HUES48 (cell line): ENCODE measurements around the gene EGLN1.

Experiments used
- H3K27ac ChIP-seq: one replicate; pipeline ENCODE4 v1.7.0; 2013; ENCODE audit warnings: low read depth, low read length, inconsistent platforms
- H3K27me3 ChIP-seq: 2 replicates; pipeline ENCODE4 v1.6.1; 2013; ENCODE audit warnings: mild to moderate bottlenecking, low read length; ENCODE audit not compliant: control insufficient read depth, insufficient read depth
- H3K36me3 ChIP-seq: 2 replicates; pipeline ENCODE4 v1.6.1; 2013; ENCODE audit warnings: low read length; ENCODE audit not compliant: control insufficient read depth, insufficient read depth
- H3K4me1 ChIP-seq: 2 replicates; pipeline ENCODE4 v1.6.1; 2013; ENCODE audit warnings: mild to moderate bottlenecking, low read length; ENCODE audit not compliant: control insufficient read depth, insufficient read depth
- H3K4me3 ChIP-seq: 2 replicates; pipeline ENCODE4 v1.5.1; 2013; ENCODE audit warnings: mild to moderate bottlenecking, low read depth, low read length
- H3K9ac ChIP-seq: 2 replicates; pipeline ENCODE4 v1.6.1; 2013; ENCODE audit warnings: mild to moderate bottlenecking, low read depth, low read length, moderate library complexity
- H3K9me3 ChIP-seq: 2 replicates; pipeline ENCODE4 v1.6.1; 2013; ENCODE audit warnings: low read length; ENCODE audit not compliant: control insufficient read depth, insufficient read depth

EGLN1 gene

DNA sequence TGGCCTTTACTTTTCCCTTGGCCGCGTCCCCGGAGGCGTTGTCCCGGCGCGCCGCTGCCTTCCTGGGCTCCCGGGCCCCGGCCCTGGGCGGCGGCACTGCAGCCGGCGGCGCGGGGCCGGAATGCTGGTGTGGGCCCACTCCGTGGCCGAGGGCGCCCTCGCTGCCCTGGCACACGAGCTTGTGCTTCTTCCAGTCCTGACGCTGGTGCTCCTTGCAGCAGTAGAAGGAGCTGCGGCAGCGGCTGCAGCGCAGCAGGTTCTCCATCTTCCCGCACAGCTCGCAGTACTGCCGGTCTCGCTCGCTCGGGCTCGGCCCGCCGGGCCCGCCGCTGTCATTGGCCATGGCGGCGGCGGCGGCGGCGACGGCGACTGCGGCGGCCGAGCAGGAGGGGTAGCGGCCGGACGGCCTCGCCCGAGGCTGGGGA lies 529 bp downstream of the EGLN1 start:
- H3K27ac ChIP-seq, result peak overlapping the region; percentile 47
- H3K27me3 ChIP-seq, result peaks cover 72% of the 10 kb centered on the region
- H3K9me3 ChIP-seq, result no peaks in the 10 kb centered on the region
- H3K4me1 ChIP-seq, result peaks cover 12% of the 10 kb centered on the region; the same call in 1 of the 2 replicates
- H3K36me3 ChIP-seq, result no peaks in the 10 kb centered on the region
- H3K9ac ChIP-seq, result no peak overlapping the region
- H3K4me3 ChIP-seq, result peak overlapping the region; percentile 87

DNA sequence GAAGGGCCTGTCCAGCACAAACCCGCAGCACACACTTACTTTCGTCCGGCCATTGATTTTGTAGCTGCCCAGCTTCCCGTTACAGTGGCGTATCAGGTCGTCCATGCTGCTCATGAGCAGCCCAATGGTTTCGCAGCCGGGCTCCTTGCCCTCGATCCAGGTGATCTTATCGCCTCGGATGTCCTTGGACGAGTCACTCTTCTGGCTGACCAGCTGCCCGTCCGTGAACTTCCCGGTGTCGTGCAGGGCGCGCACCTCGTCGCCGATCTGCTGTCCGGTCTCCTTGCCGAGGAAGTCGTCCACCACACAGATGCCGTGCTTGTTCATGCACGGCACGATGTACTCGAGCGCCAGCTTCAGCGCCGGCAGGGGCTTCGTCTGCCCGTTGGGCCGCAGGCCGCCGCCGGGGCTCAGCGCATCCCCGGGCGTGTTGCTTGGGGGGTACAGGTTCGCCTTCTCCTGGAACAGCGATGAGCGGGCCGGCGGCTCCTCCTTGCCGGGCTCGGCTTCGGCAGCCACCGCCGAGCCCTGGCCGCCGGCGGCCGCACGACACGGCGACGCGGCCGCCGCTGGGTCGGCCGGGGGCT lies 1.0 kb downstream of the EGLN1 start:
- Histone ChIP-seq H3K27me3 (peaks cover 71% of the 10 kb centered on the region), H3K9ac (peak overlapping the region; percentile 47), H3K4me1 (peaks cover 12% of the 10 kb centered on the region; the same call in 1 of the 2 replicates), H3K9me3 (no peaks in the 10 kb centered on the region), H3K36me3 (no peaks in the 10 kb centered on the region), H3K4me3 (peak overlapping the region; percentile 87), H3K27ac (no peak overlapping the region)

DNA sequence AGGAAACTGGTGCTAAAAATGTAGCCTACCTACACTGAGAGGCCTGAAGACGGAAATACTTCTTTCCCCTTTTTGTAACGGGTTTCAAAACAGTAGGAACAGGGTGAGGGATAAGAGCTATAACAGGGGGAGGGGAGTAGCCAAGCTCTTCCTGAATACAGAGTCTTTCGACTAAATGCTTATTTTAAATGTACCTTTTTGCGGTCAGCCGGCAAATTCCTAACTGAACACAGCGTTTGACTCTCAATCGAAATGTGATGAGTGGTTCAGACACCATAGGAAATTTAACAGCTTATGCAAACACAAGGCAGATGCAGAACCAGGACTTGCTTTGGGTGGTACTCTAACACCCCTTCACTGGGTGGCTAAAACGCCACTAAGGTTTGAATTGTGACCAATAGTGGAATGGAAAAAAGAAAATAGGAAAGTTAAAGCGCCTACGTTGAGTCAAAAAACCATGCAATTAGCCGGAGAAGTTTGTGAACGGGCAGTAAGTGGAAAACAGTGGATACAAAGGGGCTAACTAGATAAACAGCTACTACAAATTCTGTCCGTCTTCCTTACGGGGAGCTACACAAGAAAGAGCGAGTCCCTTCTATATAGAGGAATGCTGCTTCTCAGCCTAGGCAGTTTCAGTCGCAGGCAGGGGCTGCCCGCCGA lies 1.7 kb downstream of the EGLN1 start:
- peak overlapping the region; percentile 47; the same call in 1 of the 2 replicates for H3K9ac ChIP-seq
- H3K27me3 ChIP-seq, result peaks cover 69% of the 10 kb centered on the region
- H3K9me3 ChIP-seq, result no peaks in the 10 kb centered on the region
- H3K4me3 ChIP-seq, result peak overlapping the region; percentile 87
- H3K4me1 ChIP-seq, result peaks cover 12% of the 10 kb centered on the region; the same call in 1 of the 2 replicates
- no peak overlapping the region for H3K27ac ChIP-seq
- no peaks in the 10 kb centered on the region for H3K36me3 ChIP-seq

DNA sequence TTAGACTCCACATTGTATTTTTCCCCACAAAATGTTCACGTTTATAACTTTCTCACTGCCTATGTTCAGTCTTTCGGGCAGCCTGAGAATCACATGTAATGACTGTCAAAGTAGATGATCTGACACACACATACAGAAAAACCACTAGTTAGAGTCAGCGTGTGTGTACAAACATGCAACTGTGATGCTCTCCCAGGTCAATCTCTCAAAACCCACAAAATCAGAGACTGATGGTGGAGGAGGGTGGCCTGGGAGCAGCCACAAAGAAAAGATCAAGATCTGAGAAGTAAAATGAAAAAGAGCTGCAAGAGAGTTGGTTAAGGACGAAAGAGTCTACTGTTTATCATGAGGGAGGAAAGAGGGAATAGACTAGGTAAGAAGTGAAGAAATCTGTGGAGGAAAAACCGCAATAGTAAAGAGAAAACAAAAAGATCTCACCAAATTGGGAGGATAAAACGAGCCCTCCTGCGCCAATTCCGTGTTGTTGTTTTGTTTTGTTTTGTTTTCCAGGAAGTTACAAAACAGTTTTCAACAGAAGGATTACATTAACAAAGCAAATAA lies 2.3 kb downstream of the EGLN1 start:
- H3K36me3 ChIP-seq, result no peaks in the 10 kb centered on the region
- no peak overlapping the region for H3K27ac ChIP-seq
- peaks cover 63% of the 10 kb centered on the region for H3K27me3 ChIP-seq
- H3K9ac ChIP-seq, result no peak overlapping the region
- H3K4me1 ChIP-seq, result peaks cover 12% of the 10 kb centered on the region; the same call in 1 of the 2 replicates
- H3K4me3 ChIP-seq, result peak overlapping the region; percentile 87
- H3K9me3 ChIP-seq, result no peaks in the 10 kb centered on the region

DNA sequence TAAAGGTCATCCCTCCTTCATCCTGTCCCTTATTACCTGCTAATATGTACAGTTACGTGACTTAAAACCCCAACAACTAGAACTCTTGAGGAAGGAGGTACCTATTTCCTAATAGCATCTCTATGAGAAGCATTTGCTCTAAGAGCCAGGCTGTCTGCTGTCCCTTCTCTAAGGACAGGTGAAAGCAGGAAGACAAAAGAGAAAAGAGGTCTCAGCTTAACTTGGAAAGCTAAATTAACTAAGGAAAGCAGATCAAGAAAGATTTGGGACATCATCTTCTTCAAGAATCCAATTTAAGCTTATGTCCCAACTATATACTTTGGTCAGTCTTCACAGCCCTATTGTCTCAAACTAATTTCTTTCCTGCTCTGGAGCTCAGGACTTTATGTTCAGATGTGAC lies 2.9 kb downstream of the EGLN1 start:
- Histone ChIP-seq H3K9me3 (no peaks in the 10 kb centered on the region), H3K36me3 (no peaks in the 10 kb centered on the region), H3K4me1 (peaks cover 12% of the 10 kb centered on the region; the same call in 1 of the 2 replicates), H3K4me3 (no peak overlapping the region), H3K27ac (no peak overlapping the region), H3K9ac (no peak overlapping the region), H3K27me3 (peaks cover 56% of the 10 kb centered on the region)

DNA sequence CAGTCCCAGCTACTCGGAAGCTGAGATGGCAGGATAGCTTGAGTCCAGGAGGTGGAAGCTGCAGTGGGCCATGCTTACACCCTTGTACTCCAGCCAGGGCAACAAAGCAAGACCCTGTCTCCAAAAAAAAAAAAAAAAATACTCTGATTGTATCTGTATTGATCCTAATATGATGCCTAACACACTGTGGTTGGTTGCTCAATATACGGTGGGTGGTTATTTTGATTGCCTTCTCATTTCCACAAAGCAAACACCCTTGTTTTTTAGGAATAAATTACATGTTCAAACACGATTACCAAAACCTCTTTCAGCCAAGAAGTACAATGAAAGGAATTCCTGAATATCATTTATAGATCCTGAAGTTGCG lies 3.4 kb downstream of the EGLN1 start:
- peaks cover 12% of the 10 kb centered on the region; the same call in 1 of the 2 replicates for H3K4me1 ChIP-seq
- no peaks in the 10 kb centered on the region for H3K9me3 ChIP-seq
- H3K9ac ChIP-seq, result no peak overlapping the region
- peaks cover 52% of the 10 kb centered on the region for H3K27me3 ChIP-seq
- H3K4me3 ChIP-seq, result no peak overlapping the region
- no peak overlapping the region for H3K27ac ChIP-seq
- no peaks in the 10 kb centered on the region for H3K36me3 ChIP-seq

DNA sequence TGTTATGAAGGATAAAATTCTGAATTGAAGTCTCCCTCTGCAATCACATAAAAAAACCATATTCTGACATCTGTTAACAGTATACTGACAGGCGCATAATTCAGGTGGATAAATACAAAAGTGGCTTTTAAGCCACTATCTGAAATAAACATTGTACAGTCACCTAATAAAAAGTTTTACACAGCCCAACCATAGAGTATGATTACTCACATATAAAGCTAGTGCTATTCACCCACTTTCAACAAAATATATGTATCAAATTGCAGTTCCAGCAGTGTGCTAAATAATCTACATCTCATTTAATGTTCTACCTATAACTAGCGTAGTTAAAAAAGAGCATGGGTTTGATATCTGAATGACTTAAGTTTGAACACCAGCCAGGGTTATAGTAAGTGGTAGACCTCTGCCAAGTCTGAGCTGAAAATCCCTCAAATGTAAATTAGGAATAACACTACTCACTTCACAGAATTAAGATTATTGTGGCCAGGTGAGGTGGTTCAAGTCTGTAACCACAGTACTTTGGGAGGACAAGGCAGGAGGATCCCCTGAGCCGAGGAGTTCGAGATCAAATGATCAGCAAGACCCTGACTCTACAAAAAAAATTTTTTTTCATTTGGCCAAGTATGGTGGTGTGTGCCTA lies 3.9 kb downstream of the EGLN1 start:
- Histone ChIP-seq H3K36me3 (no peaks in the 10 kb centered on the region), H3K4me1 (peaks cover 12% of the 10 kb centered on the region; the same call in 1 of the 2 replicates), H3K9me3 (no peaks in the 10 kb centered on the region), H3K4me3 (no peak overlapping the region), H3K9ac (no peak overlapping the region), H3K27me3 (peaks cover 47% of the 10 kb centered on the region), H3K27ac (no peak overlapping the region)

DNA sequence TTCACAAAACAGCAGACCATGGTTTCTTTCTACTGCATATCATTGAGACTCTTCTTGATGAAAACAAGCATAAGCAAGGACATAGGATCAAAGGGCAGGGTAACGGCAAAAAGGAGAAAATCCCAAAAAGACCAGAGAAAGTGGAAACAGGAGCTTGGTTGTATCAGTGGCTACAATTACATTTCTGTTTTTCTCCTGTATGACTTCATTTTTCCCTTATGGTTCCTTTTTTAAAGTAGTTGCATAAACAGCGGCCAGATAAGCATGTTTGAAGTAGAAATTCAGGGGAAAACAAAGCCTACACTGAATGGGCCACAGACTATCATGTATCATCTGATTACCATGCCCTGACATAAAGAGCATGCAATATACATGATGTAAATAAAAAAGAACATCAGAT lies 4.6 kb downstream of the EGLN1 start:
- Histone ChIP-seq H3K36me3 (no peaks in the 10 kb centered on the region), H3K9ac (no peak overlapping the region), H3K27ac (no peak overlapping the region), H3K27me3 (peaks cover 44% of the 10 kb centered on the region), H3K9me3 (no peaks in the 10 kb centered on the region), H3K4me3 (no peak overlapping the region), H3K4me1 (peaks cover 12% of the 10 kb centered on the region; the same call in 1 of the 2 replicates)

DNA sequence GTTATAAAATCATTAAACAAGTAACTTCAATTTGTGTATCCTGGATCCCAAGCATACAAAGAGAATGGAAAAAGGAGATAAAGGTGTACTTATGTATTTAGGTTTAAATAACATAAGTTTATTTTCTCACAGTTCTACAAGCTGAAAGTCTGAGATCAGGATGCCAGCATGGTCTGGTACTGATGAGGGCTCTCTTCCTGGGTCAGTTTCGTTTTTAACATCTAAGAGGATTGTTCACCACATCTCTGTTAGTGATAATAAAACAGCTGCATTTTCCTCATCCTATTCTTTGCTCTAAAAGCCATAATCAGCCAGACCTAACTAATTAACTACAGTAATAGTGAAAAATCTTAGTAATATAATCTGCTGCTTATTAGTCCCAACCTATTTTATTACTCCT lies 5.2 kb downstream of the EGLN1 start:
- Histone ChIP-seq H3K27me3 (peaks cover 44% of the 10 kb centered on the region), H3K4me3 (no peak overlapping the region), H3K9ac (no peak overlapping the region), H3K4me1 (peaks cover 12% of the 10 kb centered on the region; the same call in 1 of the 2 replicates), H3K9me3 (no peaks in the 10 kb centered on the region), H3K36me3 (no peaks in the 10 kb centered on the region), H3K27ac (no peak overlapping the region)

DNA sequence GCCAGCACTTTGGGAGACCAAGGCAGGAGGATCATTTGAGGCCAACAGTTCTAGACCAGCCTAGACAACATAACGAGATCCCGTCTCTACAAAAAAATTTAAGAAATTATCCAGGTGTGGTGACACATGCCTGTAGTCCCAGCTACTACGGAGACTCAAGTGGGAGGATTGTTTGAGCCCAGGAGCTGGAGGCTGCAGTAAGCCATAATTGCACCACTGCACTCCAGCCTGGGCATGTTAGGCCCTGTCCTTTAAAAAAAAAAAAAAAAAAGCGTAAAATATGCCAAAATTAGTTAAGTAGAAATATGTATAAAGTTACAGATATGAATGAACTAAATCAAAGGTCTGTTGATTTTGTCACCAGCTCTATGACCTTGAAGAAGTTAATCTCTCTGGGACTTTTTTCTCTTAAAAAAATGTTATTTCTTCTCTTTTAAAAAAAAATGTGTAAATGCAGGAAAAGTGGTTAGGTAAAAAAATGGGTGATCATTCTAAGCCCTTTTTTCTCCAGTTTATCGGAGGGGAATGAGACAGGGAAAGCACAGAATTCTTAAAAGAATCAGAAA lies 7.0 kb downstream of the EGLN1 start:
- Histone ChIP-seq H3K36me3 (no peaks in the 10 kb centered on the region), H3K4me1 (peaks cover 7% of the 10 kb centered on the region; the same call in 1 of the 2 replicates), H3K9ac (no peak overlapping the region), H3K9me3 (no peaks in the 10 kb centered on the region), H3K27me3 (peaks cover 28% of the 10 kb centered on the region), H3K4me3 (no peak overlapping the region), H3K27ac (no peak overlapping the region)
